Peyer's patch (tissue), 4 donors: ENCODE results near the gene BAD. TPM values are rescaled to one million over a fixed set of nuclear protein-coding genes. Genes with fewer than 3 reads are reported as not detected.
A peak's percentile ranks its signal among the peaks of the same experiment; 100 is the strongest.
"Not testable (repeated sequence)": the region's sequence is repeated elsewhere in the genome, so short reads cannot be mapped to it uniquely, and the experiment has no call there.

Source experiments
- DNase-seq, 3 donors: peaks; one replicate each; pipeline ENCODE4 v3.0.0-alpha.2; 2017 to 2019
- H3K27ac ChIP-seq, 4 donors: fragments of 200-600 bp; sonication (generic); one replicate each; pipeline ENCODE4 v1.5.1; 2016 to 2019
- H3K27me3 ChIP-seq, 2 donors: fragments of 200-600 bp; sonication (generic); one replicate each; pipeline ENCODE4 v1.5.1; 2019
- H3K36me3 ChIP-seq, 3 donors: fragments of 200-600 bp; sonication (generic); one replicate each; pipeline ENCODE4 v1.5.1; 2016 to 2019
- H3K4me1 ChIP-seq, 4 donors: fragments of 200-600 bp; sonication (generic); one replicate each; pipeline ENCODE4 v1.5.1; 2016 to 2019
- H3K4me3 ChIP-seq, 4 donors: fragments of 200-600 bp; sonication (generic); 1 replicate in 3 of 4; 2 replicates in 1 of 4; pipeline ENCODE4 v1.5.1; 2016 to 2019; ENCODE audit warnings: mild to moderate bottlenecking in 1 of 4
- H3K9me3 ChIP-seq, 4 donors: fragments of 200-600 bp; sonication (generic); one replicate each; pipeline ENCODE4 v1.5.1; 2016 to 2019; ENCODE audit warnings: mild to moderate bottlenecking in 1 of 4
- POLR2A ChIP-seq, 2 donors: fragments of 450-650 bp; IDR thresholded peaks; one replicate each; pipeline ENCODE4 v1.5.1; 2017; ENCODE audit warnings: antibody characterized with exemption in 2 of 2, mild to moderate bottlenecking in 2 of 2, moderate library complexity in 2 of 2
- total RNA-seq, 4 donors: library from RNA; depleted of rRNA; stranded (reverse); fragments of >200 nt; gene quantifications; one replicate each; pipeline ENCODE4 v1.1.0, GENCODE V29; 2016
- TF ChIP-seq, protein P1 (sequence below), 6 experiments: fragments of 450-650 bp in 4 of 6; fragments of 200-600 bp in 2 of 6; sonication (generic) in 1 of 6; IDR thresholded peaks; one replicate each; pipeline ENCODE4 v1.5.1; 2017 to 2019; ENCODE audit warnings: antibody characterized with exemption in 6 of 6, mild to moderate bottlenecking in 3 of 6, moderate library complexity in 1 of 6

The BAD gene
- total RNA-seq, 4 donors from 2014 or later = 57.4 to 91.8 (median 63.7) TPM

GRCh38 chr11:64246871-64247728 is 37.4 kb downstream of the BAD start, which contains the start of gene PPP1R14B:
PPP1R14B (minus strand) TSS chr11:64246943; CDS start chr11:64246673, 270 bp downstream.
- peaks cover 0 to 69% (median 21%) of the 10 kb centered on the region in 4 donors for H3K4me1 ChIP-seq
- TF ChIP-seq, protein P1, sequence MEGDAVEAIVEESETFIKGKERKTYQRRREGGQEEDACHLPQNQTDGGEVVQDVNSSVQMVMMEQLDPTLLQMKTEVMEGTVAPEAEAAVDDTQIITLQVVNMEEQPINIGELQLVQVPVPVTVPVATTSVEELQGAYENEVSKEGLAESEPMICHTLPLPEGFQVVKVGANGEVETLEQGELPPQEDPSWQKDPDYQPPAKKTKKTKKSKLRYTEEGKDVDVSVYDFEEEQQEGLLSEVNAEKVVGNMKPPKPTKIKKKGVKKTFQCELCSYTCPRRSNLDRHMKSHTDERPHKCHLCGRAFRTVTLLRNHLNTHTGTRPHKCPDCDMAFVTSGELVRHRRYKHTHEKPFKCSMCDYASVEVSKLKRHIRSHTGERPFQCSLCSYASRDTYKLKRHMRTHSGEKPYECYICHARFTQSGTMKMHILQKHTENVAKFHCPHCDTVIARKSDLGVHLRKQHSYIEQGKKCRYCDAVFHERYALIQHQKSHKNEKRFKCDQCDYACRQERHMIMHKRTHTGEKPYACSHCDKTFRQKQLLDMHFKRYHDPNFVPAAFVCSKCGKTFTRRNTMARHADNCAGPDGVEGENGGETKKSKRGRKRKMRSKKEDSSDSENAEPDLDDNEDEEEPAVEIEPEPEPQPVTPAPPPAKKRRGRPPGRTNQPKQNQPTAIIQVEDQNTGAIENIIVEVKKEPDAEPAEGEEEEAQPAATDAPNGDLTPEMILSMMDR (IDR thresholded peaks at IDR 0.05) = peak in 5 of 6 experiments; percentile 7 to 34 (median 28)
- peak; percentile 22 to 48 for TF ChIP-seq POLR2A (IDR thresholded peaks at IDR 0.05)
- peak; percentile 85 to 95 (median 94) for DNase-seq

DNA sequence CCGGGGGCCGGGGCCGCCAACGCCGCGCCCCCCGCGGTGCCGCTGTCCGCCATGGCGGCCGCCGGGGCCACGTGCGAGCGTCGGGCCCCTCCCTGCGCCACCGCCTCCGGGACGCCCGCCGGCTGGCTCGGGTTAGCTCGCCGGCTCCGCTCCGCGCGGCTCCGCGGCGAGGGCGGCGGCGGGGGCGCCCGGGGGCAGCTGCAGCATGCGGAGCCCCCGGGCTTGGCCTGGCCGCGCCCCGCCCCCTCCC is 37.9 kb downstream of the BAD start:
- peak overlapping the region; percentile 87 to 96 (median 90) for H3K27ac ChIP-seq
- H3K4me3 ChIP-seq = peak overlapping the region; percentile 48 to 82 (median 67)
- H3K4me1 ChIP-seq = peaks cover 0 to 69% (median 20%) of the 10 kb centered on the region in 4 donors
- DNase-seq, H3K9me3 ChIP-seq, H3K36me3 ChIP-seq, H3K27me3 ChIP-seq: not testable (repeated sequence)

More at GRCh38 chr11:64246871-64247728, 37.4 kb downstream of the BAD start, which contains the start of gene PPP1R14B:
- Histone ChIP-seq H3K9me3 (no peaks in the 10 kb centered on the region), H3K36me3 (peaks cover 0 to 7% (median 0%) of the 10 kb centered on the region in 3 donors), H3K27me3 (no peaks in the 10 kb centered on the region), H3K27ac (peak within 1 kb of the TSS; percentile 87 to 96 (median 90)), H3K4me3 (peak within 1 kb of the TSS; percentile 48 to 82 (median 67))

DNA sequence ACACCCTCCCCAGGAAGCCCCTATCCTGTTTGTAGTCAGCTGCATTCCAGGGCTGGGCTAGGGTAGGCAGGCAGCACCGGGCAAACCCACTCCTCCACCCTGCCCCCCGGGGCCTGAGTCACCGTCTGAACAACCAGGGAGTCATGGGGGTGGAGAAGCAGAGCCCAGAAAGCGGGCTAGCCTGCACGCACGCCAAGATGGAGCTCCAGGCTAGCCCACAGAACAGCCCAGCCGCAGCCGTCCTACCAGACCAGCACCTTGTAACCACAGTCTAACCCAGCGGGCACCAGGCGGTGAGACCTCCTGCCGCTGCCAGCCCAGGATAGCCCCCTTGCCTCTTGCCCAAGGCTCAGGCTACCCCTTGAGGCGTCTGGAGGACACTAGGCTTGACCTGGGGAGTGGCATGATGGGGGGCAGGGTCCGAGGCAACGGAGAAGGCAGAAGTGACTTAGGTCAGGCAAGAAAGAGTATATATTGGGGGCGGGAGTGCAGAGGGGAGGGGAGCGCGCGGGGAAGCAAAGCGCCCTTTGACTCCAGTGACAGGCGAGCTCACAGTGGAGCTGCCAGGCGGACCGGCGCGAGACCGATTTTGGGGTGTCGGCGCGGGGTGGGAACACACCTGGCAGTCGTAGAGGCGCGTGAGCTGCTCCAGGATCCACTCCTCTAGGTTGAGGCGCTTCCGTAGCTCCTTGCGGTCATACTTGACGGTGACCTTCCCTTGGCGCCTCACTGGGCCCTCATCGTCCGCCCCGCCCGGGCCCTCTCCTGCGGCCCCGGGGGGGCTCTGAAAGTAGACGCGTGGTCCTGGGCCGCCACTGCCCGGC is 38.5 kb downstream of the BAD start:
- H3K27me3 ChIP-seq = no peaks in the 10 kb centered on the region
- peak; percentile 62 to 71 for TF ChIP-seq POLR2A (IDR thresholded peaks at IDR 0.05)
- TF ChIP-seq, protein P1 (IDR thresholded peaks at IDR 0.05) = no peak
- H3K4me1 ChIP-seq = peaks cover 0 to 68% (median 20%) of the 10 kb centered on the region in 4 donors
- H3K9me3 ChIP-seq = no peaks in the 10 kb centered on the region
- DNase-seq = peak; percentile 59 to 84 (median 84)
- peaks cover 0 to 7% (median 0%) of the 10 kb centered on the region in 3 donors for H3K36me3 ChIP-seq
- peak overlapping the region; percentile 48 to 82 (median 67) for H3K4me3 ChIP-seq
- peak overlapping the region; percentile 87 to 96 (median 90) for H3K27ac ChIP-seq

GRCh38 chr11:64245401-64245796 is 39.1 kb downstream of the BAD start:
- DNase-seq = peak; percentile 66 to 87 (median 82)
- H3K27ac ChIP-seq = peak overlapping the region; percentile 87 to 96 (median 90)
- no peak for TF ChIP-seq POLR2A (IDR thresholded peaks at IDR 0.05)
- TF ChIP-seq, protein P1 (IDR thresholded peaks at IDR 0.05) = no peak
- peaks cover 0 to 7% (median 0%) of the 10 kb centered on the region in 3 donors for H3K36me3 ChIP-seq
- H3K4me3 ChIP-seq = peak overlapping the region; percentile 48 to 82 (median 67)
- H3K4me1 ChIP-seq = peaks cover 0 to 62% (median 19%) of the 10 kb centered on the region in 4 donors
- no peaks in the 10 kb centered on the region for H3K27me3 ChIP-seq
- no peaks in the 10 kb centered on the region for H3K9me3 ChIP-seq

DNA sequence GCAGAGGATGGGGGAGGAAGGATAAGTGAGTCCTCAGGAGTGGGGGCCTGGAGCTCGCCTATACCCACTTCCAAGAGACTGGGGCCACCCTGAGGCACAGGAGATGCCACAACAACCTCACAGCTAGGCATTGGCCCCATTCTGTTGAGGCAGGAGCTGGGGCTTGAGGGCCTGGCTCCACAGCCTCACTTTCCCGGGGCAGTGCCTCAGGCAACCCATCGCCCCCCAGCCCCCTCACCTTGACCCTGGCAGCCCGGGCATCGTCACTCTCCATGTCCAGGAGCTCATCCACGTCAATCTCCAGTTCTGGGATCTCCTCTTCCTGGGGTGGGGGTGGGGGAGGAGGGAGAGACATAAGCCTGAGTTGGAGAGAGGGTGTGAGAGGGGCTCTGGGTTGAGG is 39.5 kb downstream of the BAD start:
- H3K27me3 ChIP-seq = no peaks in the 10 kb centered on the region
- H3K36me3 ChIP-seq = peaks cover 0 to 7% (median 0%) of the 10 kb centered on the region in 3 donors
- TF ChIP-seq, protein P1 (IDR thresholded peaks at IDR 0.05) = no peak
- no peak for TF ChIP-seq POLR2A (IDR thresholded peaks at IDR 0.05)
- H3K27ac ChIP-seq = peak overlapping the region; percentile 87 to 96 (median 90)
- H3K4me3 ChIP-seq = peak overlapping the region; percentile 48 to 82 (median 67)
- no peaks in the 10 kb centered on the region for H3K9me3 ChIP-seq
- peaks cover 0 to 60% (median 24%) of the 10 kb centered on the region in 4 donors for H3K4me1 ChIP-seq
- no peak for DNase-seq
